ENCODE results near the gene TTLL7.

Gene TTLL7

DNA sequence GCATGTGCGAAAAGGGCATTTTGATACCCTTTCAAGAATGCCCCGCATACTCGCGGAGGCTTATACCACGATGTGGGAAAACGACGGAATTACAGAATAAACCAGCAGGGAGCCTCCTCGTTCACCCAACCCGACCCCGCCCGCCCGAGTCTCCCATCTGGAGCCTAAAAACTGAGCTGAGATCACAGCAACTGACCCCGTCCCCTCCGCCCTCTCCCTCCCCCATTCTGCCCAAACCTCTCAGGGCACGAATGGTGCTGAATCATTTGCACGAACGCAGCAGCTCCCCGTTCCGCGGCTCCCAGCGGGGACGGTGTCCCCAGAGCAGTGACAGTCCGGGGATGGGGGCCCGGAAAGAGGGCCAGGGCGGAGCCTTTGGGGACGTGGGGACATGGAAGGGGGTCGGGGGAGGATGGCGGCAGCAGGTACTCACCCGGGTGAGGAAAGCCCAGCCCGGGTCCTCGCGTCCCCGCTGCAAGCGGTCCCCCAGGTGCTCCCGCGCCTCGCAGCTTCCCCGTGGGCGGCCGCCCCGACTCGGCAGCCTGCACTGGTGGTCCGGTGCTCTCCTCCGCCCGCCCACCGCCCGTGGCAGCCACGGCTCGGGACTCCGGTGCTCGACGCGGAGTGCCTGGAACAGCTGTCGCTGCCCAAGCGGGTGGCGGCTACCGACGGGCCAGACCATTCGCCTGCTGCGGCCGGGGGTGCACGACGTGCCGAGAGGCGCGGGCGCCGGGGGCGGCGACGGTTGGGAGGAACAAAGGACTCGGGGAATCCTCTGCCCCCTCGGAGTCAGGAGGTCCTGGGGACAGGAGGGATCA is at the start of gene TTLL7:
TSS of gene TTLL7 (minus strand) at position 635 of the 818 bp plus-strand sequence. CDS start 46,921 bp downstream, outside the sequence.
- peak; percentile 57 for DNase-seq

DNA sequence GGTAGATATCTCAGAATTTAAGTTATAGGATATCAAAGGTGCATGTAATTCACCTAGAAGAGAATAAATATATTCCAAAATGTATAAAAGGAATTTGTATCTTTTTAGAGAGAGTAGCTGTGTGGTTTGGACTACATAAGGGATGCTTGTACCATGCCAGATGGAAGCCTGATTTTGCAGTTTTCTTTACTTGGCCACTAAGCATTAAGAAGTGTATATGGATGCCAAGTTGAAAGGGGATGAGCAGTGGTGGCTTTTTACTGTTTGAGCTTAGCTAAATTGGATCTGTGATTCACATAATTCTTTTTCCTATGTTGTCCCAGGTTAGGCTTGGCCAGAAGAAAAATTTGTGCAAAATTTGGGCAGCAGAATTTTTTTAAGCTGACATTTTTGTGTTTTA is 43.5 kb upstream of the TTLL7 start:
- DNase-seq = no peak

GRCh38 chr1:84037758-84038611 is 39.1 kb upstream of the TTLL7 start:
- no peak for DNase-seq

DNA sequence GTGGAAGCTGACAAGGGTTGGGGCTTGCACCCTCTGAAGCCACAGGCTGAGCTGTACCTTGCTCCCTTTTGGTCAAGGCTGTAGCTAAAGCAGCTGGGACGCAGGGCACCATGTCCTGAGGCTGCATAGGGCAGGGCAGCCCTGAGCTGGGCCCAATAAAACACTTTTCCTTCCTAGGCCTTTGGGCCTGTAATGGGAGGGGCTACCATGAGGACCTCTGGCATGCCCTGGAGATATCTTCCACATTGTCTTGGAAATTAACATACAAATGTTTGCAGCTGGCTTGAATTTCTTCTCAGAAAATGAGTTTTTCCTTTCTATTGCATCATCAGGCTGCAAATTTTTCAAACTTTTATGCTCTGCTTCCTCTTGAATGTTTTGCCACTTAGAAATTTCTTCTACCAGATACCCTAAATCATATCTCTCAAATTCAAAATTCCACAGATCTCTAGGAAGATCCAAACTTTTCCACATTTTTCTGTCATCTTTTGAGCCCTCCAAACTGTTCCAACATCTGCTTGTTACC is 32.9 kb upstream of the TTLL7 start:
- DNase-seq = no peak

DNA sequence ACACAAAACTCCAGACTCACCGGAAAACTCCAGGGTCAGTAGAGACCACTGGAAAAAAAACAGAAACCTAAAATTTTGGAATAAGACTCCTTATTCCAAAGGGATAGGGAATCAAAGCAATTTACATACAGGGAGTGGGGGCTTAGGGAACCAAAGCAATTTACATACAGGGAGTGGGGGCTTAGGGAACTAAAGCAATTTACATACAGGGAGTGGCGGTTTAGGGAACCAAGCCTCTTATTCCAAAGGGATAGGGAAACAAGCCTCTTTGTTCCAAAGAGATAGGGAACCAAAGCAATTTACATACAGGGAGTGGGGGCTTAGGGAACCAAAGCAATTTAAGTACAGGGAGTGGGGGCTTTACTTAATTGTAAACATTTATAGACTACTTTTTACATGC is 28.4 kb upstream of the TTLL7 start:
- DNase-seq = no peak

GRCh38 chr1:84025966-84026365 is 27.0 kb upstream of the TTLL7 start:
- no peak for DNase-seq

- no peak for DNase-seq
These were observed 22.9 kb upstream of the TTLL7 start for GRCh38 chr1:84021822-84022221.

DNA sequence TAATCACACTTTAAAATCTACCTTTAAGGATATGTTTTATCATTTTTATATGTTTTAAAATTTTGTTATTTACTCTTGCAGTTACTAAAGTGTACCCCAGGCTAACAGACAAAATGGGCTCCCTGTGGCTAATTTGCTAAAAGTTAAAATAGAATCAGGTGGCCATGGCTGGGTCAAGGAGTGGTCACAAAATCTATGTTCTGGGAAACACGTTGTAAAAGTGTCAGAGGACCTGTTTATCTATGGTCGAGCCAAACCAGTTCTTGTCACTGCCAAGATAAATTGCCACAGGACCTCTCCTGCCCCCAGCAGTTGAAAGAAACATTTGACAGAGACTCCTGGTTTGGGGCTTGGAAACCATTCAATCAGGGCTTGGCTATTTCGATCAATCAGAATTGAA is 21.2 kb upstream of the TTLL7 start:
- DNase-seq = no peak

DNA sequence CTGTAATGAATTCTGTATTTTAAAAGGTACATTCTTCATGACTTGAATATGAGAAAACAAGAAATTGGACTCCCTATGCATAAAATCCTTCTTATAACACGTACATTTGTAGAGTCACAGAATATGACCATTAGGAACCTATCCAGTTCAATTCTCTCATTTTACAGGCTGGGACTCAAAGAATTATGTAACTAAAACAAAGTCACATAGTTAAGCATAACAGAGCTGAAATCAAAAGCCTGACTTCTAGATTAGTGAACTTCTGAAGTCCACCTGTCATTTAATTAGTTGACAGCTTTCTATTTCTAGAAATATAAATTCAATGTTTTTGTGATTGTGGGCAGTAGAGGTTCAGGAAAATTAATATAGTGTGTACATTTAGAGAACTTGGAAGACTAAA is 20.3 kb upstream of the TTLL7 start:
- no peak for DNase-seq

GRCh38 chr1:84013708-84014107 is 14.8 kb upstream of the TTLL7 start:
- no peak for DNase-seq

DNA sequence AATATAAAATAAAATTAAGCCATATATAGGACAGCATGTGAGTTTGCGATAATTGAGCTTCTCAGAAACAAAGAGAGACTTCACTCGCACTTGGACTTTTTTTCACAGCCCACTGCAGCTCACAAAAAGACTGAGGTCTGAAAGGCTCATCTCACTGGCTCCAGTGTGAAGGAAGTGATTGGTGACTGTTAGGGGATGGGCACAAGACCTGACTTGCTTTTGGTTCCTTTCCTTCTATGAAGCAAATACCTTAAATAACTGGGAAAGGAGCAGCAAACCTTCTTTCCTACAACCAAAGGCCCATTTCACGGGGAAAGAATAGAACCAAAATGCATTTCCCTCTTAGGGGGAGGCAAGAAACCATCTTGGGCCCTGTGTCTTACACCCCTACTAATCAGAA is 13.1 kb upstream of the TTLL7 start:
- DNase-seq = no peak

DNA sequence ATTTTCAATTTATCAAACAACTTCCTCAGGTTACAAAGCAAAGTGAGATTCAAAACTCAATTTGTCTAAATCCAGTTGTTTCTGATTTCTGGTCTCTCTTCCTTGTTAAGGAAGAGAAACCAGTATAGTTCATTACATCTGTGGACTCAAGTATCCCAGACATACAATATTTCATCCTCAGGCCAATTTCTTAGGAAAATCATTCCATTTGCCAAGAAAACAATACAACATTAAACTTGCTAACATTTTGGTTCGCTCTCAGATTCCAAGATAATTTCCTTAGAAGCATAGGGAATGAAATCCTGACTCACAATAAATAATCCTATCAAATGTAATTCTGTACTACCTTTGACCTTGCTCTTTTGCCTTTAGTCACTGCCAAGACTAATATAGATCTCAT is 11.2 kb upstream of the TTLL7 start:
- no peak for DNase-seq

DNA sequence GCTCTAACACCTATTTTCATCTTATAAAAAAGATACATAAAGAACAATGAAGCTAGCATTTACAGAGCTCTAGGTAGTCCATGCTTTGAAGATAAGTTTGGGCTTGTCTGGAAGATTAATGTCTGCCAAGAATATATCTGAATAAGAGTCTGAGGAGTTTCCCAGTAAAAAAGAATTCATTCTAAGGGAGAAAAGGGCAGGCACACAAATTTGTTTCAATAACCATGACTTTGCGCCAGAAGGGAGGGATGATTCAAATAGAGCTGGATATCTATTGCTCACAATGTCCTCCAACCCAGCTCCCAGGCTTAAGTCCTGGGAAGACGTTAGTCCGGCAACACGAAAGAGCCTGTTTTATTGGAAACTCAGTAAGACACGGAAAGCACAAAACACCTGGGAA is 9.7 kb upstream of the TTLL7 start:
- DNase-seq = no peak

DNA sequence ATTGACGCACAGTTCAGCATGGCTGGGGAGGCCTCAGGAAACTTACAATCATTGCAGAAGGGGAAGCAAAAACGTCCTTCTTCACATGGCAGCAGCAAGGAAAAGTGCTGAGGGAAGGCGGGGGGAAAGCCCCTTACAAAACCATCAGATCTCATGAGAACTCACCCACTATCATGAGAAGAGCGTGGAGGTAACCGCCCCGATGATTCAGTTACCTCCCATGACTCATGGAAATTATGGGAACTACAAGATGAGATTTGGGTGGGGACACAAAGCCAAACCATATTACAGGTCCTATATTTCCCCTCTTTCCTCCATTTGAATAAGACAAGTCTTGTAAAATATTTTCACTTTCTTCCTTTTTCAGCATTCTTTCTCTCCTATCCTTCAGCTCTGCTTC is 7.7 kb upstream of the TTLL7 start:
- DNase-seq = peak; percentile 7

DNA sequence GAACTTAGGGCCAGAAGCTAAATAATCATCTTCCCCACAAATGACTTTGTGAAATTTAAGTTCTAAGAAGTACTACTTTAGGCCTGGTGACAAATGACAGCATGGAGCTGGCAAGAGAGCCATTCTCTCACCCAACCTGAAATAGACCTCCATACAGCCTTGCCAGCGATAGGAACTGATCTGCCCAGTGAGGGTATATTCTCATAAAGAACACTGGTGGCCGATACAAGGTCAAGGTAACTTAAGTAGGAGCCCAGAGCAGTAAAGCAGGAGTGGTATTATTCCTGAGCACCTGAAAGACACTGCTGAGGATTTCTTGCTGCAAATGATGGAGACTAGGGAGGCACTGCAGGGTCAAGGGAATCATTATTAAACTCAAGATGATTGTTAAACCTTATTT is 2.6 kb upstream of the TTLL7 start:
- DNase-seq = no peak

DNA sequence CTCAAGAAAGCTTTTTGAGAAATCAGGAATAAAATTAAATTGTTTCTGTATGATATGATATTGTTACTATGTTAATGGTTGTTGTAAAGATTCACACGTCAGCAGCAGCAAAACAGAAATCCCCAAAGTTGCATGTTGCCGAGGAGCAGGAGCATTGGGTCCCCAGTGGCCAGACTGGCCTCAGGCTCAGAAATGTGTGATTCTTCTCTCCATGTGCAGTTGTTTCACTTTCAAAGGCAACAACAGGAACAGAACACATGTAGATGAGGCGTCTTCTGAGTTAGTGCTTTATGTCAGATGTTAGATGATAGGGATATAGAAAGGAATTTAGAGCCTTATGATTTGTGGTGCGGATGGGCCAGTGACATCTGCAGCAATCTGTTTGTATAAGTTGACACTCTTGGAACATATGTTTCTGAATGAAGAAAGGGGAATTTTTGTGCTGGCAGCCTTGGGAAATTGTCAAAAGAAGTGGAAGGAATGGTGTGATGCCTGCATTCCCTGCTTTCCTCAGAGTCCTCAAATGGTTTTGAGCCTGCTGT is 2.1 kb upstream of the TTLL7 start:
- DNase-seq = no peak

- DNase-seq = no peak
These were observed 1.4 kb upstream of the TTLL7 start for GRCh38 chr1:84000196-84000885.

GRCh38 chr1:83999316-83999819 is 436 bp upstream of the TTLL7 start:
- peak; percentile 47 for DNase-seq

DNA sequence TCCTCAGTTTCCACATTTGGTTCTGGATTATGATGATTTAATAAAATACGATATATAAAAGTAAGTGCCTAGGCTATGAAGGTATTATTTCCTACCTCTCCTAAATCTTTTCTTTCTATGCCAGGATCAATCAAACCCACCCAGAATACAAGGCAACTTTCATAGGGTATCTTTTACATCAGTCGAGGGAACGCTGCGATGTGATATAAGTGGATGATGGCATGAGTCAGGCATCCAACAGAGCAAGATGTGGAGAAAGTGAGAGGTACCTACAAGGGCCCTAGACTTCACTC is 781 bp downstream of the TTLL7 start:
- no peak for DNase-seq

GRCh38 chr1:83997631-83998030 is 1.3 kb downstream of the TTLL7 start:
- no peak for DNase-seq

GRCh38 chr1:83996621-83997020 is 2.3 kb downstream of the TTLL7 start:
- DNase-seq = no peak

DNA sequence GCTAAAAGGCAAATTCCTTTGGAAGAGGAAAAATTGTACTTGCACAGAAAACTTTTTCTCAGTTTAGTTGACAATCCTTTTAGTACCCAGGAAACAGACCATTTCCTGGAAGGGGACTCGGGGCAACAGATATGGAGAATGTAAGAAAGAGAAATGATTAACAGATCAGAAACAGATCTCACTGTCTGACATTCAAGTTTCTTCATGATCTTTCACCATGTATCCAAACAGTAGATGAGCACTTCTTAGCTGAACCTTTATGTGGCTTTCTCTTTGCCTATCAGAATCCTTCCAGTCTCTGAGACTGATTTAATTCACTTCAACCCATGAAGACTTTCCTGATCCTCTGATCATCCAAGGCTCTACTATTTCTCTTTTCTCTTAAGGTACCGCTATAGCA is 2.7 kb downstream of the TTLL7 start:
- no peak for DNase-seq

- DNase-seq = no peak
These were observed 3.3 kb downstream of the TTLL7 start for GRCh38 chr1:83995649-83996048.
